HEK293 (cell line): ENCODE results near the gene STS.

Experiments
- CTCF ChIA-PET: fragments of 350-600 bp; formaldehyde crosslinking; extraction: SDS; loops from one replicate; lab custom pipeline; 2021; ENCODE audit warnings: antibody characterized with exemption; lab: Yijun Ruan, JAX
- POLR2A ChIA-PET: fragments of 300-600 bp; formaldehyde crosslinking; extraction: SDS; loops from one replicate; lab custom pipeline; 2020; ENCODE audit warnings: antibody characterized with exemption, inconsistent platforms; lab: Yijun Ruan, JAX
- H3K27ac ChIP-seq: fragments of 200-500 bp; sonication (Bioruptor generic); 2 replicates; pipeline ENCODE4 v1.5.1; 2014; ENCODE audit warnings: low read depth, low read length, control low read depth, inconsistent platforms; ENCODE audit errors: extremely low read depth
- H3K36me3 ChIP-seq, 2 experiments: fragments of 200-500 bp in 1 of 2; sonication (Bioruptor generic) in 1 of 2; 1 replicate in 1 of 2; 2 replicates in 1 of 2; pipeline ENCODE4 v1.5.1; 2014 to 2017; ENCODE audit warnings: inconsistent platforms in 2 of 2, low read length in 2 of 2; ENCODE audit not compliant: control insufficient read depth in 2 of 2, insufficient read depth in 1 of 2
- H3K4me1 ChIP-seq: fragments of 200-500 bp; sonication (Bioruptor generic); 2 replicates; pipeline ENCODE4 v1.5.1; 2014; ENCODE audit warnings: mild to moderate bottlenecking, low read length, inconsistent platforms; ENCODE audit not compliant: control insufficient read depth, insufficient read depth
- H3K4me3 ChIP-seq: 2 replicates; pipeline ENCODE4 v1.5.1; 2011; ENCODE audit warnings: low read depth, mild to moderate bottlenecking, control low read depth, low read length, moderate library complexity
- H3K9me3 ChIP-seq: fragments of 200-500 bp; sonication (Bioruptor generic); 2 replicates; pipeline ENCODE4 v1.5.1; 2014; ENCODE audit warnings: low read depth, low read length, inconsistent platforms; ENCODE audit not compliant: control insufficient read depth, insufficient read depth
- MEIS1 ChIP-seq: sonication (generic); formaldehyde crosslinking; IDR thresholded peaks from 2 replicates; pipeline ENCODE4 v1.8.1; 2022; ENCODE audit warnings: missing genetic modification reagents, mild to moderate bottlenecking, borderline replicate concordance
- MYNN ChIP-seq: fragments of 450-650 bp; formaldehyde crosslinking; IDR thresholded peaks from 2 replicates; pipeline ENCODE4 v1.5.1; 2016; ENCODE audit warnings: missing biosample characterization, missing genetic modification characterization, borderline replicate concordance
- TRIM28 ChIP-seq: IDR thresholded peaks from 2 replicates; pipeline ENCODE4 v1.6.1; 2011; ENCODE audit warnings: low read length, control low read depth, borderline replicate concordance
- WT1 ChIP-seq: fragments of 450-650 bp; formaldehyde crosslinking; IDR thresholded peaks from 2 replicates; pipeline ENCODE4 v1.5.1; 2016; ENCODE audit warnings: missing biosample characterization, missing genetic modification characterization
- ZBTB8A ChIP-seq: fragments of 450-650 bp; formaldehyde crosslinking; IDR thresholded peaks from 2 replicates; pipeline ENCODE4 v1.5.1; 2016; ENCODE audit warnings: missing biosample characterization, missing genetic modification characterization
- ZNF157 ChIP-seq: fragments of 450-650 bp; formaldehyde crosslinking; IDR thresholded peaks from 2 replicates; pipeline ENCODE4 v1.5.1; 2016; ENCODE audit warnings: missing biosample characterization, missing genetic modification characterization
- ZNF239 ChIP-seq: fragments of 450-650 bp; formaldehyde crosslinking; IDR thresholded peaks from 2 replicates; pipeline ENCODE4 v1.5.1; 2016; ENCODE audit warnings: missing biosample characterization, missing genetic modification characterization
- ZNF335 ChIP-seq: fragments of 450-650 bp; formaldehyde crosslinking; conservative IDR thresholded peaks from 2 replicates; pipeline ENCODE4 v1.5.1; 2016; ENCODE audit warnings: missing biosample characterization, missing genetic modification characterization
- ZNF501 ChIP-seq: fragments of 450-650 bp; formaldehyde crosslinking; IDR thresholded peaks from 2 replicates; pipeline ENCODE4 v1.5.1; 2016; ENCODE audit warnings: missing biosample characterization, missing genetic modification characterization
- ZNF513 ChIP-seq: fragments of 450-650 bp; IDR thresholded peaks from 2 replicates; pipeline ENCODE4 v1.5.1; 2018; ENCODE audit warnings: missing biosample characterization, missing genetic modification characterization
- TF ChIP-seq, protein P1 (sequence below): fragments of 450-650 bp; formaldehyde crosslinking; IDR thresholded peaks from 2 replicates; pipeline ENCODE4 v1.5.1; 2016; ENCODE audit warnings: missing biosample characterization, missing genetic modification characterization, borderline replicate concordance
- TF ChIP-seq, protein P2 (sequence below): fragments of 450-650 bp; formaldehyde crosslinking; IDR thresholded peaks from 2 replicates; pipeline ENCODE4 v1.5.1; 2016; ENCODE audit warnings: missing biosample characterization, missing genetic modification characterization

The STS gene

DNA sequence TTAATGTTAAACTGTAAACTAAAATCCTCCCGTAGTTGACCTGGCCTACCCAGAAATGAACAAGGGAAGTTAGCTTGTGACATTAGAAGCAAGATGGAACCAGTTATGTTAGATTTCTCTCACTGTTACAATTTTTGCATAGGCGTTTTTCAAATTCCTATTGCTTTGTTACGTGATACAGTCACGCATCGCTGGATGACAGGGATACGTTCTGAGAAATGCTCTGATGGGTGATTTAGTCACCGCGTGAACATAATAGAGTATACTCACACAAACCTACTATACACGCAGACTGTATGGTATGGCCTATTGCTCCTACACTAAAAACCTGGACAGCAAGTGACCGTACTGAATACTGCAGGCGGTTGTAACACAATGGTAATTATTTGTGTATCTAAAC, 47.1 kb downstream of the STS start:
- no peak overlapping the region for H3K4me3 ChIP-seq
- CTCF ChIA-PET, result no interaction called here
- no peak overlapping the region for H3K27ac ChIP-seq
- no peaks in the 10 kb centered on the region for H3K4me1 ChIP-seq
- POLR2A ChIA-PET, result no interaction called here
- TF ChIP-seq, protein P1, sequence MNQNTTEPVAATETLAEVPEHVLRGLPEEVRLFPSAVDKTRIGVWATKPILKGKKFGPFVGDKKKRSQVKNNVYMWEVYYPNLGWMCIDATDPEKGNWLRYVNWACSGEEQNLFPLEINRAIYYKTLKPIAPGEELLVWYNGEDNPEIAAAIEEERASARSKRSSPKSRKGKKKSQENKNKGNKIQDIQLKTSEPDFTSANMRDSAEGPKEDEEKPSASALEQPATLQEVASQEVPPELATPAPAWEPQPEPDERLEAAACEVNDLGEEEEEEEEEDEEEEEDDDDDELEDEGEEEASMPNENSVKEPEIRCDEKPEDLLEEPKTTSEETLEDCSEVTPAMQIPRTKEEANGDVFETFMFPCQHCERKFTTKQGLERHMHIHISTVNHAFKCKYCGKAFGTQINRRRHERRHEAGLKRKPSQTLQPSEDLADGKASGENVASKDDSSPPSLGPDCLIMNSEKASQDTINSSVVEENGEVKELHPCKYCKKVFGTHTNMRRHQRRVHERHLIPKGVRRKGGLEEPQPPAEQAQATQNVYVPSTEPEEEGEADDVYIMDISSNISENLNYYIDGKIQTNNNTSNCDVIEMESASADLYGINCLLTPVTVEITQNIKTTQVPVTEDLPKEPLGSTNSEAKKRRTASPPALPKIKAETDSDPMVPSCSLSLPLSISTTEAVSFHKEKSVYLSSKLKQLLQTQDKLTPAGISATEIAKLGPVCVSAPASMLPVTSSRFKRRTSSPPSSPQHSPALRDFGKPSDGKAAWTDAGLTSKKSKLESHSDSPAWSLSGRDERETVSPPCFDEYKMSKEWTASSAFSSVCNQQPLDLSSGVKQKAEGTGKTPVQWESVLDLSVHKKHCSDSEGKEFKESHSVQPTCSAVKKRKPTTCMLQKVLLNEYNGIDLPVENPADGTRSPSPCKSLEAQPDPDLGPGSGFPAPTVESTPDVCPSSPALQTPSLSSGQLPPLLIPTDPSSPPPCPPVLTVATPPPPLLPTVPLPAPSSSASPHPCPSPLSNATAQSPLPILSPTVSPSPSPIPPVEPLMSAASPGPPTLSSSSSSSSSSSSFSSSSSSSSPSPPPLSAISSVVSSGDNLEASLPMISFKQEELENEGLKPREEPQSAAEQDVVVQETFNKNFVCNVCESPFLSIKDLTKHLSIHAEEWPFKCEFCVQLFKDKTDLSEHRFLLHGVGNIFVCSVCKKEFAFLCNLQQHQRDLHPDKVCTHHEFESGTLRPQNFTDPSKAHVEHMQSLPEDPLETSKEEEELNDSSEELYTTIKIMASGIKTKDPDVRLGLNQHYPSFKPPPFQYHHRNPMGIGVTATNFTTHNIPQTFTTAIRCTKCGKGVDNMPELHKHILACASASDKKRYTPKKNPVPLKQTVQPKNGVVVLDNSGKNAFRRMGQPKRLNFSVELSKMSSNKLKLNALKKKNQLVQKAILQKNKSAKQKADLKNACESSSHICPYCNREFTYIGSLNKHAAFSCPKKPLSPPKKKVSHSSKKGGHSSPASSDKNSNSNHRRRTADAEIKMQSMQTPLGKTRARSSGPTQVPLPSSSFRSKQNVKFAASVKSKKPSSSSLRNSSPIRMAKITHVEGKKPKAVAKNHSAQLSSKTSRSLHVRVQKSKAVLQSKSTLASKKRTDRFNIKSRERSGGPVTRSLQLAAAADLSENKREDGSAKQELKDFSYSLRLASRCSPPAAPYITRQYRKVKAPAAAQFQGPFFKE, result no peak
- no peak for TF ChIP-seq ZNF501 (tag by site-specific recombination)
- no peak for TF ChIP-seq MYNN (tag by site-specific recombination)
- no peak for TF ChIP-seq ZBTB8A (tag by site-specific recombination)
- TF ChIP-seq TRIM28, result no peak
- no peak for TF ChIP-seq ZNF513 (tag by site-specific recombination)
- no peak for TF ChIP-seq ZNF335 (tag by site-specific recombination)
- no peak for TF ChIP-seq WT1 (tag by site-specific recombination)
- TF ChIP-seq, protein P2, sequence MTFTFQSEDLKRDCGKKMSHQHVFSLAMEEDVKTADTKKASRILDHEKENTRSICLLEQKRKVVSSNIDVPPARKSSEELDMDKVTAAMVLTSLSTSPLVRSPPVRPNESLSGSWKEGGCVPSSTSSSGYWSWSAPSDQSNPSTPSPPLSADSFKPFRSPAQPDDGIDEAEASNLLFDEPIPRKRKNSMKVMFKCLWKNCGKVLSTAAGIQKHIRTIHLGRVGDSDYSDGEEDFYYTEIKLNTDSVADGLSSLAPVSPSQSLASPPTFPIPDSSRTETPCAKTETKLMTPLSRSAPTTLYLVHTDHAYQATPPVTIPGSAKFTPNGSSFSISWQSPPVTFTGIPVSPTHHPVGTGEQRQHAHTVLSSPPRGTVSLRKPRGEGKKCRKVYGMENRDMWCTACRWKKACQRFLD (tag by site-specific recombination), result no peak
- TF ChIP-seq MEIS1 (CRISPR knock-in tag), result no peak
- TF ChIP-seq ZNF239 (tag by site-specific recombination), result no peak
- no peak for TF ChIP-seq ZNF157 (tag by site-specific recombination)
- no peaks in the 10 kb centered on the region for H3K9me3 ChIP-seq
- H3K36me3 ChIP-seq, result no peaks in the 10 kb centered on the region
